H7 (cell line): ENCODE results near the gene PRKCB. TPM values are rescaled to one million over a fixed set of nuclear protein-coding genes. Genes with fewer than 3 reads are reported as not detected.

Experiments used
- DNase-seq: peaks from one replicate; pipeline ENCODE4 v3.0.0; 2012
- H3K27me3 ChIP-seq: 2 replicates; pipeline ENCODE4 v1.6.0; 2011; ENCODE audit warnings: mild to moderate bottlenecking, low read length; ENCODE audit not compliant: control insufficient read depth, insufficient read depth
- H3K36me3 ChIP-seq: replicated peaks from 2 replicates; pipeline ENCODE4 v1.5.1; 2011; ENCODE audit warnings: low read length; ENCODE audit not compliant: control insufficient read depth, insufficient read depth
- H3K4me3 ChIP-seq: 2 replicates; pipeline ENCODE4 v1.5.1; 2011; ENCODE audit warnings: low read depth, mild to moderate bottlenecking, control low read depth, low read length, moderate library complexity; ENCODE audit not compliant: insufficient read depth
- total RNA-seq: library from RNA; depleted of rRNA; stranded (reverse); fragments of >200 nt; shearing (Covaris generic); gene quantifications from 2 replicates; pipeline ENCODE4 v1.2.3, GENCODE V29; 2014

Gene PRKCB
- total RNA-seq, 1 experiment from 2014 or later = 0.80 TPM

GRCh38 chr16:23866621-23867020 lies 30.8 kb downstream of the PRKCB start:
- peaks cover 48% of the 10 kb centered on the region for H3K27me3 ChIP-seq
- DNase-seq = no peak
- no peaks in the 10 kb centered on the region for H3K36me3 ChIP-seq
- no peak overlapping the region for H3K4me3 ChIP-seq

GRCh38 chr16:23867566-23867965 lies 31.8 kb downstream of the PRKCB start:
- no peak for DNase-seq
- H3K36me3 ChIP-seq = no peaks in the 10 kb centered on the region
- peaks cover 41% of the 10 kb centered on the region for H3K27me3 ChIP-seq
- H3K4me3 ChIP-seq = no peak overlapping the region

GRCh38 chr16:23868136-23868535 lies 32.4 kb downstream of the PRKCB start:
- no peak overlapping the region for H3K4me3 ChIP-seq
- peaks cover 40% of the 10 kb centered on the region for H3K27me3 ChIP-seq
- no peaks in the 10 kb centered on the region for H3K36me3 ChIP-seq
- no peak for DNase-seq

- peak; percentile 10 for DNase-seq
- no peaks in the 10 kb centered on the region for H3K36me3 ChIP-seq
- H3K27me3 ChIP-seq = peaks cover 31% of the 10 kb centered on the region
- H3K4me3 ChIP-seq = no peak overlapping the region
Observed at GRCh38 chr16:23869052-23869451, 33.3 kb downstream of the PRKCB start.

GRCh38 chr16:23871924-23872323 lies 36.1 kb downstream of the PRKCB start:
- H3K36me3 ChIP-seq = no peaks in the 10 kb centered on the region
- peaks cover 13% of the 10 kb centered on the region for H3K27me3 ChIP-seq
- no peak for DNase-seq
- no peak overlapping the region for H3K4me3 ChIP-seq

- H3K27me3 ChIP-seq = peaks cover 3% of the 10 kb centered on the region; the same call in 1 of the 2 replicates
- H3K36me3 ChIP-seq = no peaks in the 10 kb centered on the region; the same call in 1 of the 2 replicates
- no peak overlapping the region for H3K4me3 ChIP-seq
- DNase-seq = no peak
Observed at GRCh38 chr16:23874613-23875294, 39.0 kb downstream of the PRKCB start.

GRCh38 chr16:23876256-23876896 lies 40.6 kb downstream of the PRKCB start:
- no peaks in the 10 kb centered on the region; the same call in 1 of the 2 replicates for H3K27me3 ChIP-seq
- H3K36me3 ChIP-seq = no peaks in the 10 kb centered on the region; the same call in 1 of the 2 replicates
- H3K4me3 ChIP-seq = no peak overlapping the region
- DNase-seq = no peak

GRCh38 chr16:23877107-23878070 lies 41.6 kb downstream of the PRKCB start:
- no peak for DNase-seq
- H3K36me3 ChIP-seq = no peaks in the 10 kb centered on the region; the same call in 1 of the 2 replicates
- no peak overlapping the region for H3K4me3 ChIP-seq
- H3K27me3 ChIP-seq = no peaks in the 10 kb centered on the region; the same call in 1 of the 2 replicates

GRCh38 chr16:23879735-23880373 lies 44.1 kb downstream of the PRKCB start:
- no peaks in the 10 kb centered on the region for H3K27me3 ChIP-seq
- no peak overlapping the region for H3K4me3 ChIP-seq
- DNase-seq = no peak
- H3K36me3 ChIP-seq = no peaks in the 10 kb centered on the region; the same call in 1 of the 2 replicates

GRCh38 chr16:23889189-23889588 lies 53.4 kb downstream of the PRKCB start:
- Histone ChIP-seq H3K36me3 (no peaks in the 10 kb centered on the region), H3K4me3 (no peak overlapping the region), H3K27me3 (no peaks in the 10 kb centered on the region; the same call in 1 of the 2 replicates)
- no peak for DNase-seq

GRCh38 chr16:23893986-23894385 lies 58.2 kb downstream of the PRKCB start:
- no peak overlapping the region for H3K4me3 ChIP-seq
- H3K36me3 ChIP-seq = no peaks in the 10 kb centered on the region
- no peaks in the 10 kb centered on the region; the same call in 1 of the 2 replicates for H3K27me3 ChIP-seq
- DNase-seq = no peak

GRCh38 chr16:23895052-23895451 lies 59.3 kb downstream of the PRKCB start:
- no peaks in the 10 kb centered on the region for H3K36me3 ChIP-seq
- no peak for DNase-seq
- H3K27me3 ChIP-seq = no peaks in the 10 kb centered on the region
- no peak overlapping the region for H3K4me3 ChIP-seq

GRCh38 chr16:23896832-23897821 lies 61.3 kb downstream of the PRKCB start:
- no peak overlapping the region for H3K4me3 ChIP-seq
- H3K36me3 ChIP-seq = no peaks in the 10 kb centered on the region
- no peaks in the 10 kb centered on the region for H3K27me3 ChIP-seq
- no peak for DNase-seq
